ENCODE data around the gene NKAPD1.

GRCh38 chr11:112073941-112074811 is at the start of gene NKAPD1, which contains the start of gene PIH1D2:
- TF ChIP-seq CTCF (IDR thresholded peaks at IDR 0.05; ENCODE audit: borderline replicate concordance, extremely low read depth, low read length, poor library complexity, severe bottlenecking) (peak; percentile 1), EZH2 (IDR thresholded peaks at IDR 0.05; ENCODE audit: borderline replicate concordance, low read depth, low read length, severe bottlenecking) (no peak)

All from DND-41 (cell line).